IMR-90 (cell line): ENCODE results near the gene NEURL1B. TPM values are rescaled to one million over a fixed set of nuclear protein-coding genes. Genes with fewer than 3 reads are reported as not detected.

Source experiments
- POLR2A ChIP-seq: IDR thresholded peaks from 2 replicates; pipeline ENCODE4 v1.6.1; 2012; ENCODE audit warnings: mild to moderate bottlenecking, low read depth, low read length
- USF2 ChIP-seq: fragments of 150-350 bp; IDR thresholded peaks from 2 replicates; pipeline ENCODE4 v1.6.1; 2017; ENCODE audit warnings: mild to moderate bottlenecking, antibody characterized with exemption, low read length, low read depth
- polyA plus RNA-seq, 3 experiments: library from polyadenylated mRNA; depleted of rRNA; stranded (reverse); fragments of >200 nt; gene quantifications; 2 replicates each; pipeline ENCODE4 v1.2.3, GENCODE V29; 2012; ENCODE audit warnings: low replicate concordance in 1 of 3
- total RNA-seq: library from RNA; depleted of rRNA; stranded (reverse); fragments of >200 nt; gene quantifications from 2 replicates; pipeline ENCODE4 v1.2.3, GENCODE V29; 2012

Gene NEURL1B
- total and polyA plus RNA-seq, 2 of the 4 experiments (the other 2 are of a cell fraction): 1.8 to 2.8 TPM

DNA sequence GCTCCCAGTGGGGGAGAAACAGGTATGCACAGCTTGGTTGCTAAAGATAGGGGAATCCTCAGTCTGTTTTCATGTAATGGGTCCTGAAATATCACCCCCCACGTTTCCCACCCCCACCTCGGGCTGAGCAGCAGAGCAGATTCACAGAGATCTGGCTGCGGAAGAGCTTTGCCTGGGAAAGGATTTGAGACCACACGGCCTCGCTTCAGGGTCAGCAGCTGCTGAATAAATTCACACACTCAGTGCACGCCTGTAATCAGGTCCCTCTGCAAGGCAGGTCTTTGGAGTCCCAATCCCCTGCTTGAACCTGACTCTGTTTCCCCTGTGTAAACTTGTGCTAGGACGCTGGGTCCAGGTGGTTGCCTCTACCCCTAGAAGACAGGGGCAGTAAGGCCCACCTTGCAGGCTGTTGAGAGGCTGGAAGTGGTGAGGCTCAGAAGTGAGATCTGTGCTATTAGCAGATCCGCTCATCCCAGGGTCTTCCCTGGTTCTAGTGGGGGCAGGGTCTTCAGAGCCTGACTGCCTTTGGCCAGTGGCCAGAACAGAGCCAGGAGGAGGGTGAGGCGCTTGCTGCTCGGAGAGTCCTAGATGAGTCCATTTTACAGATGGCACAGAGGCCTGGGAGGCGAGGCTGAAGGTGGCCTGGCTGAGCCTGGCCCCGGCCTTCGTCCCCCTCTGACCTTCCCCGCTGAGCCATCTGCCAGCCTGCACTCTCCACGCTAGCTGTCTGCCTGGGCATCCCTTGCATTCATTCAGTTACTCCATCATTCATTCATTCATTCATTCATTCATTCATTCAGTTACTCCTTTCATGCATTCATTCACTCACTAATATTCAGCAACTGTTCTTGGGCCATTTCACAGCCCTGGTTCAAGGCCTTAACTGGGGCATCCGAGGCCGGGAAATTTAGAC lies 16.7 kb upstream of the NEURL1B start (continued):
- TF ChIP-seq USF2 (no peak), POLR2A (no peak)
